Glomerular endothelial cell (primary cell): ENCODE measurements around the gene MYO18B. TPM values are rescaled to one million over a fixed set of nuclear protein-coding genes. Genes with fewer than 3 reads are reported as not detected.

Experiments
- DNase-seq: peaks from one replicate; pipeline ENCODE4 v3.0.0-alpha.2; 2011; ENCODE audit warnings: low read depth, low spot score; ENCODE audit errors: extremely low read depth
- total RNA-seq: library from RNA; depleted of rRNA; stranded (reverse); fragments of >200 nt; gene quantifications from 2 replicates; pipeline ENCODE4 v1.2.3, GENCODE V29; 2015

The MYO18B gene
- total RNA-seq, 1 donor from 2014 or later, result 0.12 TPM

- no peak for DNase-seq
Measured at GRCh38 chr22:25892678-25893077, 150.7 kb downstream of the MYO18B start.

- no peak for DNase-seq
Measured at GRCh38 chr22:25895678-25896077, 153.7 kb downstream of the MYO18B start.

GRCh38 chr22:25896098-25896497 is 154.1 kb downstream of the MYO18B start:
- DNase-seq, result no peak

GRCh38 chr22:25896592-25896991 is 154.6 kb downstream of the MYO18B start:
- no peak for DNase-seq

- no peak for DNase-seq
Measured at GRCh38 chr22:25898707-25899365, 156.8 kb downstream of the MYO18B start.

GRCh38 chr22:25899566-25899965 is 157.6 kb downstream of the MYO18B start:
- DNase-seq, result no peak

- no peak for DNase-seq
Measured at GRCh38 chr22:25900390-25900789, 158.4 kb downstream of the MYO18B start.

GRCh38 chr22:25900880-25901279 is 158.9 kb downstream of the MYO18B start:
- no peak for DNase-seq

- no peak for DNase-seq
Measured at GRCh38 chr22:25902402-25902801, 160.4 kb downstream of the MYO18B start.

- DNase-seq, result no peak
Measured at GRCh38 chr22:25903294-25903693, 161.3 kb downstream of the MYO18B start.

- DNase-seq, result no peak
Measured at GRCh38 chr22:25908212-25908611, 166.2 kb downstream of the MYO18B start.

- no peak for DNase-seq
Measured at GRCh38 chr22:25908755-25909154, 166.8 kb downstream of the MYO18B start.

GRCh38 chr22:25909614-25910387 is 167.8 kb downstream of the MYO18B start:
- DNase-seq, result no peak

GRCh38 chr22:25911243-25911972 is 169.4 kb downstream of the MYO18B start:
- no peak for DNase-seq

GRCh38 chr22:25919452-25919851 is 177.5 kb downstream of the MYO18B start:
- DNase-seq, result no peak

GRCh38 chr22:25922141-25922540 is 180.2 kb downstream of the MYO18B start:
- DNase-seq, result no peak

GRCh38 chr22:25923914-25924313 is 181.9 kb downstream of the MYO18B start:
- no peak for DNase-seq

GRCh38 chr22:25928038-25928437 is 186.1 kb downstream of the MYO18B start:
- DNase-seq, result no peak

GRCh38 chr22:25929321-25929878 is 187.4 kb downstream of the MYO18B start:
- DNase-seq, result no peak

GRCh38 chr22:25930083-25930482 is 188.1 kb downstream of the MYO18B start:
- no peak for DNase-seq

GRCh38 chr22:25930788-25931310 is 188.9 kb downstream of the MYO18B start:
- no peak for DNase-seq
